AG09319 (cell line): ENCODE data around the gene FEM1B.

Experiments used
- DNase-seq: peaks from one replicate; pipeline ENCODE4 v3.0.0-alpha.2; 2010; ENCODE audit warnings: low read depth; ENCODE audit errors: extremely low read depth
- CTCF ChIP-seq: IDR thresholded peaks from 2 replicates; pipeline ENCODE4 v1.5.1; 2011; ENCODE audit warnings: low read depth, mild to moderate bottlenecking, inconsistent platforms, low read length, moderate library complexity

The FEM1B gene

GRCh38 chr15:68261980-68262379 is 15.6 kb upstream of the FEM1B start:
- DNase-seq = no peak
- no peak for TF ChIP-seq CTCF

- no peak for DNase-seq
- TF ChIP-seq CTCF = no peak
Measured at GRCh38 chr15:68262514-68263356, 14.8 kb upstream of the FEM1B start.

- no peak for DNase-seq
- no peak for TF ChIP-seq CTCF
Measured at GRCh38 chr15:68264282-68264681, 13.3 kb upstream of the FEM1B start.

GRCh38 chr15:68265081-68265480 is 12.5 kb upstream of the FEM1B start:
- DNase-seq = no peak
- TF ChIP-seq CTCF = no peak

- no peak for TF ChIP-seq CTCF
- no peak for DNase-seq
Measured at GRCh38 chr15:68265674-68266073, 11.9 kb upstream of the FEM1B start.

- no peak for DNase-seq
Measured at GRCh38 chr15:68268405-68268804, 9.1 kb upstream of the FEM1B start.

More at GRCh38 chr15:68268405-68268804, 9.1 kb upstream of the FEM1B start:
- TF ChIP-seq CTCF = no peak
